Measurements from ENCODE around the gene UTF1. TPM values are rescaled to one million over a fixed set of nuclear protein-coding genes. Genes with fewer than 3 reads are reported as not detected.

The UTF1 gene
- polyA plus RNA-seq, 10 donors, result 0.11 to 0.18 TPM; not detected in 8

GRCh38 chr10:133196221-133196915 is 33.6 kb upstream of the UTF1 start:
- peak; percentile 17 to 79 (median 48) for DNase-seq

DNA sequence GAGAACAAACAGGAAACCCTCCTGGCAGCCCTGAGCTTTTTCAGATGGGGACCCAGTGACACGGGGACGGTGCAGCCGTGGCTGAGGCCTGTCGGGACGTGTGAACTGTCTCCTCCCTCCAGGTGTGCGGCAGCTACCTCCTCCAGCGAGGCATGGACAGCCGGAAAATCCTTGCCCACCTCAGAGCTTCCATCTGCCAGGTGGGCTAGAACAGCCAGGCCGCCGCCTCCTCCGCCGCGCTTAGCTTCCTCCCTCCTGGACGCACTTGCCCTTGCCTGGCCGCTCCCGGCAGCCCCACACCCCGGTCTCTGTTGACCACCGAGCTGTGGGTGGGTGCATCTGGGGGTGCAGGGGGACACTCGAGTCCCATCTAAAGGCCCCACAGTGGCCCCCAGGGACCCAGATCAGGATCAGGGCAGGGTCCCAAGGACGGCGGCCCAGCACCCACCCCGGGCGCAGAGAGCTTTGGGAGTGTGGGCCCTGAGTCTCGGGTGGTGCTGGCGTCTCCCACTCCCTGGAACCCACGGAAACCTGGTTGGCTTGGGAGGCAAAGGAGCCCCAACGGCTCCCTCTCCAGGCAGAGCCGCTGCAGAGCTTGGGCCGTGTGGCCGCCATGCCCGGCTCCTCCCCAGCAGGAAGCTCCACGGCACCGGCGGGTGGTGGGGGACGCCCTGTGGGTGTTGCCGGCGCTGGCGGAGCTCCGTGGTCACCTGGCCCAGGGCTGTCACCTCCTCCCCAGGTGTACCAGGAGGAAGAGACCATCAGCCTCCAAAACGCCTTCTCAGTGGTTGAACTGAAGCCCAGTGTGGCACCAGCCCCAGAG is 32.9 kb upstream of the UTF1 start:
- DNase-seq, result no peak

DNA sequence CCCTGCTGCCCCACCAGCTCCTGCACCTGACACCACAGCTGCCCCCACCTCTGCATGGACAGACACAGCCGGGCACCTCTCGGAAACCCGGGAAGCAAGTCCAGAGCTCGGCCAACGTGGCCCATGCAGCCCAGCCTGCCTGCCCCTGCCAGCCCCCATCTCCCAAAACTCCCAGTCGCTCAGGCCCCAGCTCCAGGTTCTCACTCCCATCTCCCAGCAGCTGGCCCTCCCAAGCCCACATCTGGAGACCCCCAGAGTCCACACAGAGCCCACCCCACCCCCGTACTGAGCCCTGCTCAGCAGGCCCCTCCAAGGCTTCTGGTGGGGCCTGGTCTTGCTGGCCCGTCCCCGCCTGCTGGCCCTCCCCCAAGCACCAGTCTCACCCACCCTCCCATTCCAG is 32.2 kb upstream of the UTF1 start:
- DNase-seq, result no peak

GRCh38 chr10:133198206-133198605 is 31.8 kb upstream of the UTF1 start:
- no peak for DNase-seq

- no peak for DNase-seq
These were observed 31.2 kb upstream of the UTF1 start for GRCh38 chr10:133198621-133199487.

GRCh38 chr10:133199488-133199885 is 30.5 kb upstream of the UTF1 start:
- DNase-seq, result no peak

- no peak for DNase-seq
These were observed 29.9 kb upstream of the UTF1 start for GRCh38 chr10:133199992-133200611.

DNA sequence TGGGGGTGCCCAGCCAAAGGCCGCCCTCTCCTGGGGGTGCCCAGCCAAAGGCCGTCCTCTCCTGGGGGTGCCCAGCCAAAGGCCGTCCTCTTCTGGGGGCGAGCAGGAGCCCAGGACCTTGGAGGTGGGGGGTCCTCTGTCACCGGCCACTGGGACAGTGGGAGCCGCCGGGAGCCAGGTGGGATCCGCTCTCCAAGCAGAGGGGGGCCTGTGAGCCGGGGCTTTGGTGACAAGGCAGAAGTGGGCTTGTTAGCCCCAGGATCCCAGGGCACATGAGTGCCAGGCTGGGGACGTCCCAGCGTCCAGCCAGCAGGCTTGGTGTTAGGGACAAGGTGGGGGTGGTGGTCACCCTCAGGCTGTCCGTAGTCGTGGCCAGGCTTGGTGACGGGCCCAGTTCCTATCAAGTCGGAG is 29.4 kb upstream of the UTF1 start:
- DNase-seq, result no peak

GRCh38 chr10:133201151-133201947 is 28.7 kb upstream of the UTF1 start:
- no peak for DNase-seq

- no peak for DNase-seq
These were observed 27.9 kb upstream of the UTF1 start for GRCh38 chr10:133201948-133202725.

DNA sequence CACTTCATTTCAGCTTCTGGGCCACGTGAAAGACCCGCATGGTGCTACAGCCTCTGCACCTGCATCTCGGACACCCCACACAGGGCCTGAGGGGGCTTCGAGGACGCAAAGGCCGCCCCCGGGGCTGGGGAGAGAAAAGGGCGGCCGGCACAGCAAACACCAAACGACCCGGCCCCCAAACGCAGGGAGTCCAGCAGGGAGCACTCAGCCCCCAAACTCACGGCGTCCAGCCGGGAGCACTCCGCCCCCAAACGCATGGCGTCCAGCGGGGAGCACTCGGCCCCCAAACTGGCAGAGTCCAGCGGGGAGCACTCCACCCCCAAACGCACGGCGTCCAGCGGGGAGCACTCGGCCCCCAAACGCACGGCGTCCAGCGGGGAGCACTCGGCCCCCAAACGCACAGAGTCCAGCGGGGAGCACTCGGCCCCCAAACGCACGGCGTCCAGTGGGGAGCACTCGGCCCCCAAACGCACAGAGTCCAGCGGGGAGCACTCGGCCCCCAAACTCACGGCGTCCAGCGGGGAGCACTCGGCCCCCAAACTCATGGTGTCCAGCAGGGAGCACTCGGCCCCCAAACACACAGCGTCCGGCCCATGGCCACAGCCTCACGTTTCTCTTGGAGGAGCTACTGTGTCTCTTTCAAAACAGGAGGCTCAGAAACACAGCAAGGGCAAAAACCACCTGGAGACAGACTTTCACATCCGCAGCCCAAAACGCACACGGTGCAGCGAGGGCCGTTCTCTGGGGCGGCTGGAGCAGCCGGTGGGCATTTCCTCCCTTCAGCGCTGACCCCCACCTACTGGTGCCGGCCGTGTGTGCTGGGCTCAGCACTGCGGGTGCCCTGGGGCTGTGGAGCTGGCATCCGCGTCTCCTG is 27.0 kb upstream of the UTF1 start:
- no peak for DNase-seq

- DNase-seq, result no peak
These were observed 26.3 kb upstream of the UTF1 start for GRCh38 chr10:133203652-133204195.

DNA sequence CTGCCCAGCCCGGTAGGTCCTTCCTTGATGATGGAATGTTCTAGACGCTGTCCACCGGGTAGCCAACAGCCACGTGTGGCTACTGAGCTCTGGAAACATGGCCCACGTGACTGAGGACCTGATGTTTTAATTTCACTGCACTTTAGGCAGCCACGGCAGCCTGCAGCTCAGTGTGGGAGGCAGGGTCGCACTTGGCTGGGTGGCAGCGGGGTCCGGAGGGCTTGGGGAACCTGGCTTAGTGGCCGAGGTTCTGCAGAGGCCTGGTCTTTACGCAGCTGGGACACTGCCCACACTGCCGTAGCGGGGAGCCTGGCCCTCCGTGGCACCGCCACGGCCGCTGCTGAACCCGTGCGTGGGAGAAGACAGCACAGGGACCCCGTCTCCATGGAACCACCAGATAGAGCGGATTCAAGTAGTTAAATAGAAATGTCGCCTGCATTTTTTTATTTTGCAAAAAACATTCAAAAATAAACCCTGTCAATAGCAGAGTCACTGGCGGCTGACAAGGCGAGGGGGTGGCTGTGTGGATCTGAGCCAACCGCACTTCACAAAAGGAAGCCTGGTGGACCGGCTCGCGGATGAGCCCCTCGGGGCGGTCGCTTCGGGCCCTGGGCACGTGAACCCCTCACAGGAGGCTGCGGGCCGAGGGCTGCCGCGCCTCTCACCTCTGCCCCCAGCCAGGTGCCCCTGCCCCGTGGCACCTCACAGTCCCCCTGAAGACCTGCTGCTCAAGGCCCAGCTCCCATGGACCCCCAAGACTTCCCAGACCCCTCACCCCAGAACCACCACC is 25.6 kb upstream of the UTF1 start:
- DNase-seq, result no peak

GRCh38 chr10:133205146-133205545 is 24.9 kb upstream of the UTF1 start:
- DNase-seq, result no peak

GRCh38 chr10:133206356-133207040 is 23.5 kb upstream of the UTF1 start:
- no peak for DNase-seq

DNA sequence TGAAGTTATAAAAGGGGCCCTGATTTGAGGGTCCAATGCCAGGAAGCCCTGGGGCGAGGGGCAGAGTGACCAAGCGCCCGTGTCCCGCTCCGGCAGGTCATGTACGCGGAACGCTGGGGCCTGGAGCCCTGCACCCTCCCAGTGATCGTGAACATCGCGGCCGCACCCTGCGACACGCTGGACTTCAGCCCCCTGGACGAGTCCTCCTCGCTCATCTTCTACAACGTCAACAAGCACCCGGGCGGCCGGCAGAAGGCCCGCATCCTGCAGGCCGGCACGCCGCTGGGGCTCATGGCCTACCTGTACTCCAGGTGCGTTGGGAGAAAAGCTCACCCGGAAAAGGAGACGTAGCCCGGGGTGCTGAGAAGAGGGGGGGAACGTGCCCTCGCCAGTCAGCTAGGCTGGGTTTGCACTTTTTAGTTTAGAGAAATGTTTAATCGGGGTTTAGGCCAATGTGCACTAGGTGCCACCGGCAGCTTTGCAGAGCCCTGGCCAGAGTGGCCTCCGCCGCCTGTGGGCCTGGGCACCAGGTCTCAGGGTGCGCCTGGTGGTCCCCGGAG is 22.9 kb upstream of the UTF1 start:
- no peak for DNase-seq

DNA sequence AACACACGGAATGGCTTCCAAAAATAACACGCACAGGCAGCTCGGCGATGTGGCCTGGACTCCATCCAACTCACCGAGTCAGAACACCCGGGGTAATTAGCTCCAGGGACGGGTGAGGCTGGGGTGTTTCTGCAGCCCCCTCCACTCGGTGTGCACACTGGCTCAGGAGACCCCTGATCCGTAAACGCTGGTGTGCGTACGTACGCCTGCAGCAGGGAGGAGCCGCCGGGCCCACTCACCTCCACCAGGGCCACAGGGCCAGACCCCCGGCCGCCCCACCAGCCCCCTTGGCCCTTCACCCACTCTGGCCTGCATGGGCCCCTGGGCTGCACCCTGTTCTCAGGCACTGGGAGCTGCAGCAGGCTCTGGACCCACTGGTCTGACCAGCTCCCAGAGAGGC is 22.4 kb upstream of the UTF1 start:
- DNase-seq, result no peak

Data from muscle of back (tissue), 11 donors.